ENCODE measurements around the gene HSPH1.

HSPH1 gene

DNA sequence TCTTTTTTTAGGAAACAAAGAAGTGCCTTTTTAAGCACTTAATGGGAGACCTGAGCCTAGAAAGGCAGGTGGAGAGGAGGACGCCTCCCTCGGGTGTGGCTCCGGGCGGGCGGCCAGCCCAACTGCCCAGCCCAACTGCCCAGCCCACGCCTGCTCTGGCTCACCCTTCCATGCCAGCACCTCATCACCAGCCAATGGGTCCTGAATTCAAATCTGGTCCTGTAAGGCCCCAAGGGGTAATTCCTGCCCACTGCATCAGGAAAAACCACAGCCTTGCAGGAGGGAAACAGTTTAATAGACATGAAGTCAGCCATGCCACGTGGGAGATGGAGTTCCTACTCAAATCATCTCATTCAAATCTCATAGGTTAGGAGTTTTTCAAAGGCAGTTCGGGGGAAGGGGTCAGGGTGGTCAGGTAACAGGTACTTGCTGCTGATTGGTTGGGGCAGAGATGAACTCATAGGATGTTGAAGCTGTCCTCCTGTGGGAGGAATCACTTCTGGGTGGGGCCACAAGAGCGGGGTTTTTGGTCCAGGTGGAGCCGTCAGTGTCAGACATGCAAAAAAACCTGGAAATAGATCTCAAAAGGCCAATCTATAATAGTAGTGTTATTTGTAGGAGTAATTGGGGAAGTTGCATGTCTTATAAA lies 64.9 kb downstream of the HSPH1 start:
- no peak for DNase-seq (ENCODE audit: low read depth)

DNA sequence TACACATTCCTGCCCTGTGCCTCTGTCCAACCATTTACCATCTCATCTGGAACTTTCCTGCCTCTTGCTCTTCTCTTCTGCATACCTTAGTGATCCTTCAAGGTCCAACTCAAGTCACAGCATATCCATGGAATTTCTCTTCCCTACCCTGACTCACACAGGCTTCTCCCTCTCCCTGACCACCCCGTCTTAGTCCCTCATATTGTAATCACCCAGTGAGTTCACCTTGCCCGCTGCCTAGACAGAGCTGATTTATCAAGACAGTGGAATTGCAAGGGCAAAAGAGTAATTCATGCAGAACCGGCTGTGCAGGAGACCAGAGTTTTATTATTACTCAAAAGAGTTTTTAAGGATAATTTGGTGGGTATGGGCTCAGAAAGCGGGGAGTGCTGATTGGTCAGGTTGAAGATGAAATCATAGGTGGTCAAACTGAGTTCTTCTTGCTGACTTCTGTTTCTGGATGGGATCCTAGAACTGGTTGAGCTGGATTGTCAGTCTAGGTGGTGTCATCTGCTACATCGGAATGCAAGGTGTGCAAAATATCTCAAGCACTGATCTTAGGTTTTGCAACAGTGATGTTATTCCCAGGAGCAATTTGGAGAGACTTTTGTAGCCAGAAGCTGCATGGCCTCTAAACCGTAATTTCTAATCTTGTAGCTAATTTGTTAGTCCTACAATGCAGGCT lies 67.2 kb downstream of the HSPH1 start:
- no peak for DNase-seq (ENCODE audit: low read depth)

DNA sequence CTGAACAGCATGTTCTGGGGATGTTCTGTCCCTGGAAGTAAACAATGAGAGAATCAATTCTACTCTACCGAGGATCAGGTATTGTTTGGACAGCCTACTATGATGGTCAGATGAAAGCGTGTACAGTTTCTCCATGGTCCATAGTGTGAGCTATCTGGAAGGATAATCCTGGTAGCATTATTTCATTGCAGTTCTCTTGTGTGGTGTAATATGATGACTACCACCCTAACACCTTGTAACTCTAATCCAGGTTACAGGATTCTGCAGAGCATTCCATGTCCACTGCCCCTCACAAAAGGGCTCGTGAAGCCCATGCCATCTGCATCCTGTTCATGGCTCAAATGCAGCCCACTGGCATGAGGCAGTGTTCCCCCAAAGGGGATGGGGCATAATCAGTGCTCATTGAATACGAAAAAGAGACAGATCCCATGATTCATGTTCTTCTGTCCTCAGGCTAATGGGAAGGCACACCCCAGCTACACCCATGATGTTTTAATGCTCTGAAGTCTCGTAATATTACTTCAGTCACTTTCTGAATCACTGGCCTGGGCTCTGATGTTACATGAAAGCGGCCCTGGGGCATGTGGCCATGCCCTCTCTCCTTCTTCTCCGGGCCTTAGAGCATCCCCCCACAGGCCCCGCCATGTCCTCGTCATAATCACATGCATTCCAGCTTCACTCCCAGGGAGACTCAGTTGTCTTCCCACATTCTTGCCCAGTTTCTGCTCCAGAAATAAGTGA lies 68.4 kb downstream of the HSPH1 start:
- DNase-seq (ENCODE audit: low read depth), result no peak

DNA sequence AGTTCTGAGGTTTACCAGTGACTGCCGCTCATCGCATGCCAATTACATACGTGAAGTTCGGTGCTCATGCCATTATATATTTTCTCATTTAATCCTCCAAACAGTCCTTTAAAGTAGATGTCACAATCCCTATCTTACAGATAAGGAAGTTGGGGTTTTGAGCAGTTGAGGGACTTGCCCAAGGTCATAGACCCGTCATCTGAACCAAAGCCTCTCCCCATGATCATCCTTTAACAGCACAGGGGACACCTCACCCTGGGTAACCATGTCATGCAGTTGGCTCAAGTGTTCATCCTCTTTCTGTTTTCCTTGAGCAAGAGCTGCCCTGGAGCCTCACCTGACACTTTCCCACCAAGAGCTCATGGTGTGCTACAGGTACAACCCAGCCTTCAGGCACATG lies 69.1 kb downstream of the HSPH1 start:
- no peak for DNase-seq (ENCODE audit: low read depth)

DNA sequence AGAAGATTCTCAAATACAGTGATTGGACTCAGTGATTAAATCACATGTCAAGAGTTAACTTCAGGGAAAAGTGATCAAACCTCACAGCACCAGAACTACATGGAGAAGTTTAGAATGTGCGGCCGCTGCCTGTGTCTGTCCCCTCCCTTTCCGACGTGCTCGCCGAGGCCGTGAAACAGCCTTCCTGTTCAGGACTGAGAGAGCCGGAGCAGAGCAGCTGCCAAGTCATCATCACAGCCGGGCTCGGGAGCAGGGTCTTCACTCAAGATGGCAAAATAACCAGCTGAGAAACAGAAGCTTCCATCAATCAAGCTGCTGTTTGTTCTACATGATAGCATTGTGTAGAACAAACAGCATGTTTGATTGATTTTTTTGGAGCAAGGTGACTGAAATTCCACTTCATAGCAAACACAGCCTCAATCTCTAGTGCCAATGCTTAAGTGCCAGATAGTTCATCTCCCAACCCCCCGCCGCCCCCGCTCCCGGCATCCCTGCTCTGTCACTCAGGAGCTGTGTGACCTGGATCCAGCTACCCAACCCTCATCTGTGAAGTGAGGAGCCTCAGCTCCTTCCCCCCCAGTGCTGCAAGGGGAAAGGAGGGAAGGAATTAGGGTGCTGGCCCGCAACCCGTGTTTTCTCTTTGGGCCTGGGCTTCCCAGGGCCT lies 70.6 kb downstream of the HSPH1 start:
- peak; percentile 34 for DNase-seq (ENCODE audit: low read depth)

DNA sequence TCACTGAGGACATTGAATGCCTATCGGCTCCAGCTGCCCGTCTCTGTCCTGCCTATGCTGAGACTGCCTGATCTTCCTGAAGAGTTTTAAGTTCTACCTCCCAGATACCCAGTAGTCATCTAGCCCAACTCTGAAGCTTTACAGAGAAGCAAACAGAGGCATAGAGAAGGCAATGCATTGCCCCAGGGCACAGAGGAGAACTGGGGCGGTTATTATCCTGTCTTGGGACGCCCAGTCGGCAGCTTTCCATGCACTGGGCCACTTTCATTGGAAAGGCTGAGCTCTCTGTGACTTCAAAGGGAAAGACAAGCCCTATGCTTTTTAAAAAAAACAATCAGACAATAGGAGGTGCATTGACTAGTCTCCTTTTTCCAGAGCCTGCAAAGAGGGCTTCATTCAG lies 71.6 kb downstream of the HSPH1 start:
- DNase-seq (ENCODE audit: low read depth), result no peak

DNA sequence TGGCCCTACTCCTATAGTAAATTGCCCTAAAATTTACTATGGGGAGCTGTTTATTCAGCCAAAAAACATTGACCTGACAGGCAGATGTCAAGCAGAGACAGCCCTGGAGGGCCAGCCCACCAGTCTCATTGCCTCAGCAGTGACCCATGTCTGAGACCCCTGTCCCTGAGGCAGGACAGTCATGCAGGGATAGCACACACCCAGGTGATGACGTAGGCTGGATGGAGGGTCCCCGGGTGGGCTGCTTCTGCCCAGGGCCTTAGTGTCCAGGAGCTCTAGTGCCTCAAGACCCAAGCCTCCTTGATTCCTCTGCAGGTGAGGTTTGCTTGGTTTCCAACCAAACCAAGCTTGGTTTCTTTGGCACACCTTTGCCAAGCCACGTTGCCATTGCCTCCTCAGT lies 72.1 kb downstream of the HSPH1 start:
- no peak for DNase-seq (ENCODE audit: low read depth)

DNA sequence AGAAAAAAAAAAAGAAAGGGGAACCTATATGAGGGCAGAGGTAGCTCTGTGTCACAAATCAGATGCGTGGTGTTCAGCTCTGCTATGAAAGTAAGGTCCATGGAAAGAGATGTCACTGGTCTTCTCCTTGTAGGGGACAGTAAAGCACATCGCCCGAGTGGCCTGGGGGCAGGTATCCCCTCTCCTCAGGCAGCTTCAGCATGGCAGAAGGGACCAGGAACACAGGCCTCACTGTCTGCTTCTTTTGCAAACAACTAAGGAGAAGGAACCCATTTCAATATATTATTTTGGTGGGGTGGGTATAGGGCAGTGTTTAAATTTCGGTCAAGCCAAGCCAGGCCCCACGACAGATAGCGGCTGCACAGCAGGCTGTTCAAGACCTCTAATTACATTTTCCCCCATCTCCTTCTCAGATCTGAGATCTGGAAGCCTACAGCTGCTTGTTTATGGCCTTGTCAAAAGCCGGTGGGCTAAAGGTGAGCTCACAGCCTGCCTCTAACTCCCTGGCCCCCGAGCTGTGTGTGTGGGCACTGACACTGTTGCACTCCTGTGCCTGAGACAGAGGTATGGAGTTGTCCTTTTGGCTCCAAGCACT lies 72.8 kb downstream of the HSPH1 start:
- no peak for DNase-seq (ENCODE audit: low read depth)

All from iris pigment epithelial cell (primary cell).